Measurements from ENCODE around the gene ZNF891. TPM values are rescaled to one million over a fixed set of nuclear protein-coding genes. Genes with fewer than 3 reads are reported as not detected.
A peak's percentile ranks its signal among the peaks of the same experiment; 100 is the strongest.

ZNF891 gene
- total RNA-seq, 1 experiment from 2014 or later: 0.61 TPM

DNA sequence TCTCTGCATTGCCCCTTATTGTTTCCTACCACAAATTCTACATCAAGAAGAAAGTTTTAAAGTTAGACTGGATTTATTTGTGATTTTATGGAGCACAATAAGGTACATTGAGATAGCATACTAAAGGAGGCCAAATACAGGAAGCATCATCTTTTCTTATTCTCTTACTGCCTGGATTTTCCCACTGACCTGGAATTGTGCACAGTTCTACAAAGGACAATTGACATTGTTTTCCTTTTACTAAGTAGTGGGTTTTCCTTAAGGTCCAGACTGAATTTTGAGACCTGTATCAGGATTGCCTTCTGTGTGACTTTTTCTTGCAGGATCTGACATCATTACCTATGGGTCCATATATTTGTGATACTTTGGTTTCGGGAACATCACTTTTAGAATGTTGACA is 68.1 kb downstream of the ZNF891 start:
- no peak for DNase-seq (ENCODE audit: low spot score)

DNA sequence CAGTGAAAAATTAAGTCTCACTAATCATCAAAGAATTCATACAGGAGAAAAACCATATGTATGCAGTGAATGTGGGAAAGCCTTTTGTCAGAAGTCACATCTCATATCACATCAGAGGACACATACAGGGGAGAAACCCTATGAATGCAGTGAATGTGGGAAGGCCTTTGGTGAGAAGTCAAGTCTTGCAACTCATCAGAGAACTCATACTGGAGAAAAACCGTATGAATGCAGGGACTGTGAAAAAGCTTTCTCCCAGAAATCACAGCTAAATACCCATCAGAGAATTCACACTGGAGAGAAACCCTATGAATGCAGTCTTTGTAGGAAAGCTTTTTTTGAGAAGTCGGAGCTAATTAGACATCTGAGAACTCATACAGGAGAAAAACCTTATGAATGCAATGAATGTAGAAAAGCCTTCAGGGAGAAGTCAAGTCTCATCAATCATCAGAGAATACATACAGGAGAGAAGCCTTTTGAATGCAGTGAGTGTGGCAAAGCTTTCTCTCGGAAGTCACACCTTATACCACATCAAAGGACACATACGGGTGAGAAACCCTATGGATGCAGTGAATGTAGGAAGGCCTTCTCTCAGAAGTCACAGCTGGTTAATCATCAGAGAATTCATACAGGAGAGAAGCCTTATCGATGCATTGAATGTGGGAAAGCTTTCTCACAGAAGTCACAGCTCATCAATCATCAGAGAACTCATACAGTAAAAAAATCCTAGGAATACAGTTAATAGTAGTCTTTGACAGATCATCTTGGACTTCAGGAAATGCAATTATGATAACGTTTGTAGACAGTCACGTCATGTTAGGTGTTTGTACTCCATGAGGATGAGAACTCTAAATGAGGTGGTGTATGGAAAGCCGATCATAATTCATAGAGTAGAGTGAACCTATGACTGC is 71.6 kb downstream of the ZNF891 start:
- peak; percentile 38 for DNase-seq (ENCODE audit: low spot score)

DNA sequence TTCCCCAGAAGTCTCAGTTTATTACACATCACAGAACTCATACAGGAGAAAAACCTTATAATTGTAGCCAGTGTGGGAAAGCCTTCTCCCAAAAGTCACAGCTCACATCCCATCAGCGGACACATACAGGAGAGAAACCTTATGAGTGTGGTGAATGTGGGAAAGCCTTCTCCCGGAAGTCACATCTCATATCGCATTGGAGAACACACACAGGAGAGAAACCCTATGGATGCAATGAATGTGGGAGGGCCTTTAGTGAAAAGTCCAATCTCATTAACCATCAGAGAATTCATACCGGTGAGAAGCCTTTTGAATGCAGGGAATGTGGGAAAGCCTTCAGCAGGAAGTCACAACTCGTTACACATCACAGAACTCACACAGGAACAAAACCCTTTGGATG is 72.6 kb downstream of the ZNF891 start:
- no peak for DNase-seq (ENCODE audit: low spot score)

Other genes with a start within 250 kb of the ZNF891 start
- gene CHFR, start 242.7 kb downstream of the ZNF891 start, total RNA-seq (2014; rRNA removed; shearing (Covaris generic)): 7.8 and 8.0 TPM in 2 replicates
- not detected in 2 replicates for gene ZNF605, start 174.0 kb downstream of the ZNF891 start, total RNA-seq (2014; rRNA removed; shearing (Covaris generic))
- gene ZNF26, start 143.9 kb downstream of the ZNF891 start, total RNA-seq (2014; rRNA removed; shearing (Covaris generic)): 16.9 and 21.4 TPM in 2 replicates
- 4.5 and 5.9 TPM in 2 replicates for gene ZNF84, start 92.8 kb downstream of the ZNF891 start, total RNA-seq (2014; rRNA removed; shearing (Covaris generic))
- gene ZNF140, start 49.4 kb downstream of the ZNF891 start, total RNA-seq (2014; rRNA removed; shearing (Covaris generic)): 9.8 and 15.1 TPM in 2 replicates
- 1.2 and 2.5 TPM in 2 replicates for gene ZNF10, start 353 bp upstream of the ZNF891 start, total RNA-seq (2014; rRNA removed; shearing (Covaris generic))
- 8.9 and 21.8 TPM in 2 replicates for gene ZNF268, start 51.2 kb upstream of the ZNF891 start, total RNA-seq (2014; rRNA removed; shearing (Covaris generic))
- gene ANHX, start 105.6 kb upstream of the ZNF891 start, total RNA-seq (2014; rRNA removed; shearing (Covaris generic)): not detected in 2 replicates

Measured in HT-29 (cell line).